ENCODE measurements around the gene ESPL1.

ESPL1 gene

GRCh38 chr12:53333845-53334244 lies 65.7 kb downstream of the ESPL1 start:
- TF ChIP-seq CTCF (conservative IDR thresholded peaks at IDR 0.05) (no peak), ZFX (IDR thresholded peaks at IDR 0.05) (no peak)
- H3K27ac ChIP-seq: no peak overlapping the region

GRCh38 chr12:53334822-53335221 lies 66.7 kb downstream of the ESPL1 start:
- H3K27ac ChIP-seq: no peak overlapping the region
- TF ChIP-seq ZFX (IDR thresholded peaks at IDR 0.05): no peak
- no peak for TF ChIP-seq CTCF (conservative IDR thresholded peaks at IDR 0.05)

GRCh38 chr12:53336181-53336681 lies 68.1 kb downstream of the ESPL1 start, which contains the start of gene SP7:
SP7 (minus strand) TSS chr12:53336354; CDS start chr12:53335646, 708 bp downstream.
- TF ChIP-seq ZFX (IDR thresholded peaks at IDR 0.05) (no peak), CTCF (conservative IDR thresholded peaks at IDR 0.05) (no peak)
- no peak within 1 kb of the TSS for H3K27ac ChIP-seq

GRCh38 chr12:53338017-53338416 lies 69.9 kb downstream of the ESPL1 start:
- TF ChIP-seq ZFX (IDR thresholded peaks at IDR 0.05) (no peak), CTCF (conservative IDR thresholded peaks at IDR 0.05) (no peak)

GRCh38 chr12:53338916-53339315 lies 70.8 kb downstream of the ESPL1 start:
- no peak for TF ChIP-seq ZFX (IDR thresholded peaks at IDR 0.05)
- no peak for TF ChIP-seq CTCF (conservative IDR thresholded peaks at IDR 0.05)

More at GRCh38 chr12:53338017-53338416, 69.9 kb downstream of the ESPL1 start:
- no peak overlapping the region for H3K27ac ChIP-seq

GRCh38 chr12:53340398-53340797 lies 72.3 kb downstream of the ESPL1 start:
- H3K27ac ChIP-seq: no peak overlapping the region
- TF ChIP-seq CTCF (conservative IDR thresholded peaks at IDR 0.05) (no peak), ZFX (IDR thresholded peaks at IDR 0.05) (no peak)

More at GRCh38 chr12:53338916-53339315, 70.8 kb downstream of the ESPL1 start:
- no peak overlapping the region for H3K27ac ChIP-seq
